Endothelial cell of umbilical vein (primary cell): ENCODE measurements around the gene MAPT. TPM values are rescaled to one million over a fixed set of nuclear protein-coding genes. Genes with fewer than 3 reads are reported as not detected.
"Not testable (repeated sequence)": the region's sequence is repeated elsewhere in the genome, so short reads cannot be mapped to it uniquely, and the experiment has no call there.

Experiments used
- BruUV-seq: library from RNA; stranded (reverse); fragments of 400-500 nt; replicated peaks from 2 replicates; lab custom pipeline; 2021; lab: Mats Ljungman, UMichigan
- CTCF ChIA-PET: fragments of 300-600, 350-600 bp; sonication (Branson Sonifier 250); formaldehyde crosslinking; loops from one replicate; lab custom pipeline; 2021; ENCODE audit warnings: antibody characterized with exemption, inconsistent platforms; lab: Charles Lee
- POLR2A ChIA-PET: fragments of 300-600, 350-600 bp; sonication (Branson Sonifier 250); formaldehyde crosslinking; loops from one replicate; lab custom pipeline; 2021; ENCODE audit warnings: antibody characterized with exemption, inconsistent platforms; lab: Charles Lee
- DNase-seq: peaks from one replicate; pipeline ENCODE4 v3.0.0-alpha.2; 2011; ENCODE audit warnings: low read depth, low spot score
- FAIRE-seq: peaks from 2 replicates; lab custom pipeline; 2011; peaks lifted over from hg19 to GRCh38; lab: Jason Lieb, UNC
- H2AFZ ChIP-seq: 2 replicates; pipeline ENCODE4 v1.6.0; 2012; ENCODE audit warnings: low read depth, low read length, control low read depth, inconsistent platforms
- H3K27ac ChIP-seq: 2 replicates; pipeline ENCODE4 v1.5.1; 2011; ENCODE audit warnings: low read depth, mild to moderate bottlenecking, control low read depth, low read length, moderate library complexity; ENCODE audit not compliant: insufficient read depth
- H3K27me3 ChIP-seq, 2 experiments: 2 replicates each; pipeline versions ENCODE4 v1.6.0 to v1.6.1; 2011; ENCODE audit warnings: low read length in 2 of 2, mixed read lengths in 1 of 2; ENCODE audit not compliant: control insufficient read depth in 2 of 2, insufficient read depth in 2 of 2
- H3K36me3 ChIP-seq, 2 experiments: 2 replicates in 1 of 2; 3 replicates in 1 of 2; pipeline ENCODE4 v1.5.1; 2011; ENCODE audit warnings: low read length in 2 of 2, mild to moderate bottlenecking in 1 of 2, moderate library complexity in 1 of 2; ENCODE audit not compliant: control insufficient read depth in 2 of 2, insufficient read depth in 2 of 2; ENCODE audit errors: extremely low read depth in 1 of 2
- H3K4me1 ChIP-seq: 3 replicates; pipeline ENCODE4 v1.5.1; 2011; ENCODE audit warnings: mild to moderate bottlenecking, low read length; ENCODE audit not compliant: control insufficient read depth, insufficient read depth; ENCODE audit errors: extremely low read depth
- H3K4me2 ChIP-seq: 2 replicates; pipeline ENCODE4 v1.6.1; 2011; ENCODE audit warnings: low read length, control low read depth, mixed read lengths; ENCODE audit not compliant: insufficient read depth
- H3K4me3 ChIP-seq, 3 experiments: fragments of 200-600 bp in 1 of 3; sonication (generic), shearing (Covaris generic) in 1 of 3; replicated peaks in 1 of 3; 2 replicates each; pipeline ENCODE4 v1.5.1; 2011 to 2016; ENCODE audit warnings: control low read depth in 3 of 3, low read length in 3 of 3, mild to moderate bottlenecking in 2 of 3, inconsistent platforms in 1 of 3, low read depth in 1 of 3, moderate library complexity in 1 of 3; ENCODE audit not compliant: insufficient read depth in 1 of 3
- H3K79me2 ChIP-seq: 2 replicates; pipeline ENCODE4 v1.6.0; 2012; ENCODE audit warnings: low read length, inconsistent platforms; ENCODE audit not compliant: control insufficient read depth, insufficient read depth
- H3K9ac ChIP-seq: replicated peaks from 2 replicates; pipeline ENCODE3; 2011; ENCODE audit warnings: low read length, control low read depth; ENCODE audit not compliant: insufficient read depth; ENCODE audit errors: extremely low read depth
- H3K9me1 ChIP-seq: replicated peaks from 3 replicates; pipeline ENCODE4 v1.6.0; 2011; ENCODE audit warnings: mild to moderate bottlenecking, low read length; ENCODE audit not compliant: control insufficient read depth, insufficient read depth; ENCODE audit errors: extremely low read depth
- H3K9me3 ChIP-seq: replicated peaks from 2 replicates; pipeline ENCODE4 v1.5.1; 2012; ENCODE audit warnings: low read length, inconsistent platforms; ENCODE audit not compliant: control insufficient read depth, insufficient read depth
- H4K20me1 ChIP-seq: replicated peaks from 2 replicates; pipeline ENCODE3; 2011; ENCODE audit warnings: mild to moderate bottlenecking, low read length; ENCODE audit not compliant: control insufficient read depth, insufficient read depth; ENCODE audit errors: extremely low read depth
- EZH2 ChIP-seq: IDR thresholded peaks from 2 replicates; pipeline ENCODE4 v1.6.1; 2012; ENCODE audit warnings: borderline replicate concordance, low read depth, mild to moderate bottlenecking, moderate library complexity, low read length, inconsistent platforms; ENCODE audit not compliant: severe bottlenecking
- FOS ChIP-seq: IDR thresholded peaks from 2 replicates; pipeline ENCODE4 v1.6.1; 2011; ENCODE audit warnings: mild to moderate bottlenecking, low read length, moderate library complexity, borderline replicate concordance; ENCODE audit not compliant: insufficient read depth
- GATA2 ChIP-seq: IDR thresholded peaks from 2 replicates; pipeline ENCODE4 v1.7.0; 2011; ENCODE audit warnings: low read depth, mild to moderate bottlenecking, moderate library complexity, mixed read lengths, low read length; ENCODE audit not compliant: insufficient read length, insufficient read depth
- JUN ChIP-seq: IDR thresholded peaks from 2 replicates; pipeline ENCODE4 v1.6.1; 2011; ENCODE audit warnings: borderline replicate concordance, low read depth; ENCODE audit not compliant: insufficient read length, insufficient read depth
- MAX ChIP-seq: IDR thresholded peaks from 2 replicates; pipeline ENCODE4 v1.6.1; 2011; ENCODE audit not compliant: insufficient read depth, insufficient read length
- MYC ChIP-seq: IDR thresholded peaks from one replicate; pipeline ENCODE4 v1.6.1; 2011; ENCODE audit warnings: mild to moderate bottlenecking, low read depth, low read length
- POLR2A ChIP-seq: IDR thresholded peaks from 2 replicates; pipeline ENCODE4 v1.6.1; 2012; ENCODE audit warnings: low read depth, mild to moderate bottlenecking, control low read depth, low read length
- POLR2AphosphoS5 ChIP-seq: IDR thresholded peaks from 2 replicates; pipeline ENCODE4 v1.6.1; 2012; ENCODE audit warnings: low read depth, mild to moderate bottlenecking, control low read depth, low read length, moderate library complexity; ENCODE audit not compliant: insufficient read depth
- dilution Hi-C: fragments of 300-500 bp; cut with MboI; formaldehyde crosslinking; loops from one replicate; pipeline ENCODE4 v1.15.0; 2019; ENCODE audit warnings: low sequenced_read_pairs; ENCODE audit not compliant: extremely low pct_ligation_motif_present
- intact Hi-C: fragments of 100-400 bp; cut with micrococcal nuclease; formaldehyde crosslinking; loops from one replicate; pipeline ENCODE4 v1.10.0; 2022
- polyA plus RNA-seq, 4 experiments: library from polyadenylated mRNA; depleted of rRNA in 3 of 4; stranded (reverse) in 3 of 4; unstranded in 1 of 4; fragments of >200 nt; gene quantifications; 2 replicates each; pipeline versions ENCODE4 v1.2.1 to v1.2.3, GENCODE V29; 2011 to 2012; ENCODE audit warnings: missing spikeins in 1 of 4
- total RNA-seq: library from RNA; stranded (reverse); gene quantifications from 2 replicates; pipeline ENCODE4 v1.2.3, GENCODE V29; 2021
- TF ChIP-seq, protein P1 (sequence below), 2 donors: IDR thresholded peaks; 1 replicate in 1 of 2; 2 replicates in 1 of 2; pipeline ENCODE4 v1.5.1; 2011; ENCODE audit warnings: low read length in 2 of 2, mild to moderate bottlenecking in 2 of 2, moderate library complexity in 2 of 2, control low read depth in 1 of 2, inconsistent platforms in 1 of 2, low read depth in 1 of 2; ENCODE audit not compliant: insufficient read depth in 1 of 2; ENCODE audit errors: extremely low read depth in 1 of 2

Gene MAPT
- total and polyA plus RNA-seq, 2 donors (not counting 3 experiments of a cell fraction or from before 2014, with no cell fraction given), result 0.04 to 0.51 TPM

GRCh38 chr17:45956746-45957145 is 62.4 kb downstream of the MAPT start:
- DNase-seq, H4K20me1 ChIP-seq, H3K4me1 ChIP-seq, H3K4me2 ChIP-seq, H3K27me3 ChIP-seq, H3K36me3 ChIP-seq, H3K4me3 ChIP-seq, BruUV-seq, H3K9me3 ChIP-seq, FAIRE-seq, H3K9me1 ChIP-seq, H3K9ac ChIP-seq, H3K79me2 ChIP-seq, POLR2A ChIA-PET, H3K27ac ChIP-seq, H2AFZ ChIP-seq, intact Hi-C loops, dilution Hi-C loops: not testable (repeated sequence)
- CTCF ChIA-PET, result interaction anchor here (1.2 kb wide), 1 partner anchor 8 kb away, joined by 4 read pairs; no protein-coding TSS in a partner anchor

DNA sequence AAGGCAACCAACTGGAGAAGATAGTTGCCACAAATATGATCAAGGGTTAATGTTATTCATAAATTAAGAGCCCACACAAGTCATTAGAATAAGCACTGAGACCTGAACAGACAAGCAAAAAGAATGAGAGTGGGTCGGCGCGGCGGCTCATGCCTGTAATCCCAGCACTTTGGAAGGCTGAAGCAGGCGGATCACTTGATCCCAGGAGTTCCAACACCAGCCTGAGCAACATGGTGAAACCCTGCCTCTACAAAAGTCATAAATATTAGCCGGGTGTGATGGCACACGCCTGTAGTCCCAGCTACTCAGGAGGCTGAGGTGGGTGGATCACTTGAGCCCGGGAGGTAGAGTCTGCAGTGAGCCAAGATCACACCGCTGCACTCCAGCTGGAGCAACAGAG is 64.0 kb downstream of the MAPT start:
- H3K9me3 ChIP-seq, result no peaks in the 10 kb centered on the region
- intact Hi-C loops (no loop called here), dilution Hi-C loops (no loop called here)
- TF ChIP-seq, protein P1, sequence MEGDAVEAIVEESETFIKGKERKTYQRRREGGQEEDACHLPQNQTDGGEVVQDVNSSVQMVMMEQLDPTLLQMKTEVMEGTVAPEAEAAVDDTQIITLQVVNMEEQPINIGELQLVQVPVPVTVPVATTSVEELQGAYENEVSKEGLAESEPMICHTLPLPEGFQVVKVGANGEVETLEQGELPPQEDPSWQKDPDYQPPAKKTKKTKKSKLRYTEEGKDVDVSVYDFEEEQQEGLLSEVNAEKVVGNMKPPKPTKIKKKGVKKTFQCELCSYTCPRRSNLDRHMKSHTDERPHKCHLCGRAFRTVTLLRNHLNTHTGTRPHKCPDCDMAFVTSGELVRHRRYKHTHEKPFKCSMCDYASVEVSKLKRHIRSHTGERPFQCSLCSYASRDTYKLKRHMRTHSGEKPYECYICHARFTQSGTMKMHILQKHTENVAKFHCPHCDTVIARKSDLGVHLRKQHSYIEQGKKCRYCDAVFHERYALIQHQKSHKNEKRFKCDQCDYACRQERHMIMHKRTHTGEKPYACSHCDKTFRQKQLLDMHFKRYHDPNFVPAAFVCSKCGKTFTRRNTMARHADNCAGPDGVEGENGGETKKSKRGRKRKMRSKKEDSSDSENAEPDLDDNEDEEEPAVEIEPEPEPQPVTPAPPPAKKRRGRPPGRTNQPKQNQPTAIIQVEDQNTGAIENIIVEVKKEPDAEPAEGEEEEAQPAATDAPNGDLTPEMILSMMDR (IDR thresholded peaks at IDR 0.05; ENCODE audit: extremely low read depth in 1 of 2, insufficient read depth in 1 of 2, low read depth in 1 of 2, low read length in 2 of 2), result no peak
- no peak for TF ChIP-seq FOS
- no peak for TF ChIP-seq EZH2
- no peak for TF ChIP-seq POLR2AphosphoS5
- TF ChIP-seq POLR2A, result no peak
- TF ChIP-seq GATA2, result no peak
- no peak for TF ChIP-seq JUN
- TF ChIP-seq MYC, result no peak
- TF ChIP-seq MAX, result no peak
- no peaks in the 10 kb centered on the region for H4K20me1 ChIP-seq
- no peaks in the 10 kb centered on the region for H3K9me1 ChIP-seq
- BruUV-seq, result no TSS peak
- no peaks in the 10 kb centered on the region for H3K36me3 ChIP-seq
- ChIA-PET CTCF (interaction anchor here (1.2 kb wide), 1 partner anchor 13 kb away, joined by 3 read pairs; no protein-coding TSS in a partner anchor), POLR2A (no interaction called here)
- peaks cover 1 to 4% of the 10 kb centered on the region in 2 experiments for H3K27me3 ChIP-seq
- H3K4me1 ChIP-seq, result no peaks in the 10 kb centered on the region
- H2AFZ ChIP-seq, result no peak overlapping the region
- H3K9ac ChIP-seq, result no peak overlapping the region
- no peak overlapping the region for H3K4me3 ChIP-seq
- H3K27ac ChIP-seq, result no peak overlapping the region
- DNase-seq, result no peak
- no peak for FAIRE-seq
- H3K79me2 ChIP-seq, result no peaks in the 10 kb centered on the region
- no peak overlapping the region for H3K4me2 ChIP-seq
